ENCODE results near the gene PDZRN3.

Gene PDZRN3

DNA sequence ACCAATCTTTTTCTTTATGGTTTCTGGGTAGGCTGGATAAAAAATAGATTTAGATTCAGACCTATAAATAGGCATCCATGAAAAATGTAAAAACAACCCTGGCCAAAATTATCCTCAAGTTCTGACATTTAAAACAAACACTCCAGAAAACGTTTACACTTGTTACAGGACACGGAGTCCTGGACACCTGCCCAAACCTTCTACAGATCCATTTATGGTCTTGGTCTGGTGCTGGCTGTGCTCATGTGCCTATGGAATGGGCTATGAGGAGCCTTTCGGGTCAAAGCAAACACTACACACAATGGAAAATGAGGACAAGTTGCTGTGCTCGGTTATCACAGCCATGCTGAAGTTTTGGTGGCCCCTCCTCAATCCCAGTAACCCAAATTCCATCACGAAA, 108.1 kb downstream of the PDZRN3 start:
- H3K9me3 Mint-ChIP-seq = no peaks in the 10 kb centered on the region
- no peak for ATAC-seq

DNA sequence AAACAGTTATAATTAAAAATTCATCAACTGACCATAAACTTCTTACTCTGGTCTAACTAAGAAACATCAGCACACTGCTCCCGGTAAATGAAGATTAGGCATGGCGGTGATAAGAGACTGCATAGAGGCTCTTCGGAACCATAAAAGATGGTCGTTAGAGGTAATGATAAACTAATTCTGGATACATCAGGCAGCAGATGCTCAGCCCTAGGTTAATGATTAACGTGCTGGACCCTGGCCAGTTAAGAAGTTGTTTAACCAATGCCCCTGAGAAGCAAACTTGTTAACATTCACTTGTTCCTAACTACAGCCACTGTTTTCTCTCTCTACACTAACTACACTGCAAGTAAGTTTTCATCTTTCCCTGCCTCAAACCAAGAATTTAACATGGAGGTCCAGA, 111.5 kb downstream of the PDZRN3 start:
- H3K27ac Mint-ChIP-seq = no peak overlapping the region
- H3K36me3 Mint-ChIP-seq (ENCODE audit: low read depth) = no peaks in the 10 kb centered on the region
- no peaks in the 10 kb centered on the region for H3K9me3 Mint-ChIP-seq
- H3K4me1 Mint-ChIP-seq = no peaks in the 10 kb centered on the region
- no peak for DNase-seq
- H3K4me3 Mint-ChIP-seq = no peak overlapping the region
- H3K27me3 Mint-ChIP-seq = peaks cover under 1% of the 10 kb centered on the region
- no peak for ATAC-seq

More for the DNA sequence above, 108.1 kb downstream of the PDZRN3 start:
- H3K4me1 Mint-ChIP-seq = no peaks in the 10 kb centered on the region
- no peaks in the 10 kb centered on the region for H3K36me3 Mint-ChIP-seq (ENCODE audit: low read depth)
- H3K27me3 Mint-ChIP-seq = no peaks in the 10 kb centered on the region
- no peak overlapping the region for H3K4me3 Mint-ChIP-seq
- no peak for DNase-seq
- H3K27ac Mint-ChIP-seq = no peak overlapping the region

DNA sequence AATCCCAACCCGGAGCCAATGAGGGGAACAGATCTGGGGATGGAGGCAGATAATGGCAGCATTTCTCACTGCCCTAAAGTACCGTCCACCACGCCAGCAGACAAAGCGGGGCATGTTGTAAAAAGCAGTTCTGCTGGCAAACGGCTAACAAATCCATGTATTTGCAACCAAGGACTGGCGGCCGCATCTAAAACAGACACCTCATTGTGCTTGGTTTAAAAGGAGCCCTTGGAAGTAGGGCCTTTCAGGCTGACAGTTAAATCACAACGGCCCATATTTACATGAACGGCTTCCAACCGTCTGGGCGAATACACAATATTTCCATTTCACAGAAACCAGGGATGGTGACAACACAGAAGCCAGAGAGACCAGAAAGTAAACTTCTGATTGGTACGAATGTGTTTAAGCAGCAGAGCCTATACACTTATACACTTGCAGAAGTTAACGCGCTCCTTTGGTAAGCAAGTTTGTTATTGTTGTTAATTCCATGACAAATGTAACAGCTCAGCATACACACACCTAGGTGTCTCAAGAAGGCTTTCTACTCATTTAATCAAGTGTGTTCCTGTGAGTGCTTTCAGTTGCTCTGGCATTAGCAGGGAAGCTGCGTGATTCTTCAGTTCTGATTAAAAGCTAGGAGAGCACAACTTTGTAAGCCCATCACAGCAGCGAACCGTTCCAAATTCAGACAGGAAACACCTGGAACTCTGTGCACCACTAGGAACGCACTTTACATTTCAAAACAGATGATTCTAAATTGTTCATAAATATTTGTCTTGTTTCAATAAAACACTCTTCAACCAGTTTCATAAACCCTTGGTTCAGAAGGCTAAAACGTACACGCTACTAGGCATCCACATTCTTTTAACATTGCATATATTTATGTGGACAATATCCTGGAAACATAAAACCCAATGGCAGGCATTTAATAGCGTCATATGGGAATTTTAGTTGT, 112.9 kb downstream of the PDZRN3 start:
- ATAC-seq (no peak), DNase-seq (no peak)
- H3K27ac Mint-ChIP-seq = no peak overlapping the region
- H3K36me3 Mint-ChIP-seq (ENCODE audit: low read depth) = no peaks in the 10 kb centered on the region
- H3K9me3 Mint-ChIP-seq = no peaks in the 10 kb centered on the region
- H3K4me1 Mint-ChIP-seq = no peaks in the 10 kb centered on the region
- peaks cover 1% of the 10 kb centered on the region for H3K27me3 Mint-ChIP-seq
- no peak overlapping the region for H3K4me3 Mint-ChIP-seq

DNA sequence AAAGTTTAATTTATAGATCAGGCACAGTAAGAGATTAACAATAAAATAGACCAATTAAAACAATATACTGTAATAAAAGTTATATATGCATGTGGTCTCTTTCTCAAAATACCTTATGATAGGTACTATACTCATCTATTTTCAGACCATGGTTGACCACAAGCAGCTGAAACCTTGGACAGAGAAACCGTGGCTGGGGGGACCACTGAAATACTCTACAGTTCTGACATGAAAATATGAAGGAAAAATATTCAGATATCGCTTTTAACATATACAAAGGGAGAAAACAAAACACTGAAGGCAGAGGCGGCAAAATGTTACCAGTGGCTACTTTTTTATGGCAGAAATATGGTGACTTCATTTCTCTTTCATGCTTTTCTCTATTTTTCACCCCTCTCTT, 114.0 kb downstream of the PDZRN3 start:
- peaks cover 3% of the 10 kb centered on the region for H3K27me3 Mint-ChIP-seq

DNA sequence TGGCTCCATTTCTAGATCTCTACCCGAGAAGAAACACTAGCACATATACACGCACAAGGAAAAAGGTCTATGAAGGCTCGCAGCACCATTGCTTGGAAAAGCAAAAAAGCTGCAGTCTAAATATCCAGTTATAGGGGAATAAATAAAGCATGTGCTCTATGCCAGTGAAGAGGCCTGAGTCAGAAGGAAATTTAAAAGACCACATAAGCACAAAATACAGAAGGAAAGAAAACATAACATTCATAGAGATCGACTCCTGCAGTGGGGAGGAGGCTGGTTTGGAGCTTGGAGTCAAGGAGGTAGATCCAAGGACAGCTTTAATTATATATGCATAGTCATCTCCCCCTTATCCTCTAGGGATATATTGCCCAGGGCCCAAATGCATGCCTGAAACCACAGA, 114.4 kb downstream of the PDZRN3 start:
- DNase-seq (no peak), ATAC-seq (no peak)
- H3K4me3 Mint-ChIP-seq = no peak overlapping the region
- no peaks in the 10 kb centered on the region for H3K9me3 Mint-ChIP-seq
- peaks cover 4% of the 10 kb centered on the region for H3K27me3 Mint-ChIP-seq
- no peak overlapping the region for H3K27ac Mint-ChIP-seq
- no peaks in the 10 kb centered on the region for H3K36me3 Mint-ChIP-seq (ENCODE audit: low read depth)
- no peaks in the 10 kb centered on the region for H3K4me1 Mint-ChIP-seq

More for the DNA sequence above, 114.0 kb downstream of the PDZRN3 start:
- no peak overlapping the region for H3K4me3 Mint-ChIP-seq
- no peak overlapping the region for H3K27ac Mint-ChIP-seq
- no peaks in the 10 kb centered on the region for H3K4me1 Mint-ChIP-seq
- DNase-seq (no peak), ATAC-seq (no peak)
- H3K9me3 Mint-ChIP-seq = no peaks in the 10 kb centered on the region
- no peaks in the 10 kb centered on the region for H3K36me3 Mint-ChIP-seq (ENCODE audit: low read depth)

DNA sequence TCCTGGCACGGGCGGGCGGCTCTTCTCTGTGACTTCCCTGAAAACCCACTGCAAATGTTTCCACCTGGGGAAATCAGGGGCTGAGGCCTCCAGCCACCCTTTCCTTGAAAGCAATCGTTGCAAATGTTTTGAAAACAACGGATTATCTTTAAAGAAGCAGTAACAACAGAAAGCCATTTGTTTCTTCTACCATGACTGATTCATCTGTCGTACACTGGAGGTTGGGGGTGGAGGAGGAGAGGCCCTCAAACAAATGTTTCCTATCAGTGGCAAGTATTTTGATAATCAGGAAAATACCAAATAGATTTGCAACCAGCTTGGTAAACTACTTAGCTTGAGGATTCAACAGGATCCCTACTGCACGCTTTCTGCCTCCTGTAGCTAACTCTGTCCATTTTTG, 114.9 kb downstream of the PDZRN3 start:
- ATAC-seq (no peak), DNase-seq (no peak)
- Mint-ChIP-seq H3K27ac (no peak overlapping the region), H3K36me3 (ENCODE audit: low read depth) (no peaks in the 10 kb centered on the region), H3K27me3 (peaks cover 4% of the 10 kb centered on the region), H3K4me1 (no peaks in the 10 kb centered on the region), H3K4me3 (no peak overlapping the region), H3K9me3 (no peaks in the 10 kb centered on the region)

DNA sequence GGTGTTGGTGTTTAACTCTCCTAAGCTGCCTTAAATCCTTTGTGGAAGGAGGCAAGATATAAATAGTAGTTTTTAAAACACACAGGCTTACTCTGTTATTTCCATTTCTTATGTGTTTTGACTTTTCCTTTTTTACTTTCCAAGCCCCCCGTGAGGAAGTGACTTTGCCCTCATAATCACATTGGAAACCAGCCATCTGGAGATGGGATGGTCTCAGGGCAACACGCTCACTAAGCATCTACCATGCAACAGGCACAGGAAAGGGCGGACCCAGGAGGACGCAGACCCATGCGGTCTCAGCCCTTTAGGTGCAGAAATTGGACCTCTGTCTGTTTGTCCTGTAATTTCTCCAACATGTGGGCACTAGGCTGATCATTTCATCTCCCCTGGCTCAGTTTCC, 115.7 kb downstream of the PDZRN3 start:
- H3K36me3 Mint-ChIP-seq (ENCODE audit: low read depth) = no peaks in the 10 kb centered on the region
- H3K4me1 Mint-ChIP-seq = no peaks in the 10 kb centered on the region

DNA sequence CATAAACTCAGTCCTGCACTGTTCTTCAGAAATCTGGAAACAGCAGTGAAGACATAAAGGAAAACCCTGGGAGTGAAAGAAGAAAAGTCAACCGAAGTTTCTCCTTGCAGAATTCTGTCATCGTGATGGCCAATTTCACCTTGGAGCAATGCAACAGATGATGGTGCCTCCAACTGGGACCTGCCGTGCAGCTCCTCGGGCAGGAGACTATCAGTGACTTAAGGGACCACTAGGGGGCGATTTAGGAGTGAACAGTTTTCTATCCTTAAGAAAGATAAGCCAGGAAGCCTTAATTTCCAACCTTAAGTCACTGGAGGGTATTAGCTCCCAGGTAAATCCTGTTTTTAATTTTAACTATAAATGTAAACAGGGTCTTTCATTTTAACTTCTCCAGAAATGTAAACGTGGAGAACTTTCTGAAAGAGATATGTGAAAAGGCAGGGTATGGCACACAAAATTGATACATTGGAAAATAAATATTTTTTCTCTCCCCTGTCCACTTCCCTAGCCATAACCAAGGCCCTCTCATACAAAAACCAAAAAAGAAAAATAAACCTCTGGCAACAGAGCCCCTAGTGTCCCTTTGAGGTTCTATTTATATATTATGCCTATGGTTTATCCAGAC, 116.3 kb downstream of the PDZRN3 start:
- Mint-ChIP-seq H3K27ac (no peak overlapping the region), H3K4me3 (no peak overlapping the region), H3K9me3 (no peaks in the 10 kb centered on the region), H3K4me1 (no peaks in the 10 kb centered on the region), H3K36me3 (ENCODE audit: low read depth) (no peaks in the 10 kb centered on the region), H3K27me3 (peaks cover 4% of the 10 kb centered on the region)
- ATAC-seq (no peak), DNase-seq (peak; percentile 29)

More for the DNA sequence above, 115.7 kb downstream of the PDZRN3 start:
- no peak overlapping the region for H3K4me3 Mint-ChIP-seq
- no peaks in the 10 kb centered on the region for H3K9me3 Mint-ChIP-seq
- no peak overlapping the region for H3K27ac Mint-ChIP-seq
- ATAC-seq (no peak), DNase-seq (no peak)
- H3K27me3 Mint-ChIP-seq = peaks cover 4% of the 10 kb centered on the region

DNA sequence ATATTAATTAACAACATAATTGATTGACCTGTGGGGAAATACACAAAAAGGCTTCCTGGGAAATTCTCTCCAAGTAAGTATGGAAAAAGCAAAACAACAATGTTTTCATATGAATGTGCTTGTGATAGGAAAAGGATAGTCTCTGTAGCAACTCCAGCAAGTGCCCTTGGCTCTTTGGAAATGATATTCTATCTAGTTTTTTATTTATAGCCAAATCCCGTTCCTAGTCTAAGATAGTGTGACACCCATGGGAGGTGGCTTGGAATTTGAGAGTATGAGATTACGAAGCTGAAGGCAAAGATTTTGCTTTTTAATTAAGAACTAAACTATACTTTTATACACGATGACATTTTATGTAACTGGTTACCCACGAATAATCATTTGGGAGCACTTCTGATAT, 119.9 kb downstream of the PDZRN3 start:
- H3K4me1 Mint-ChIP-seq = no peaks in the 10 kb centered on the region
- no peak overlapping the region for H3K4me3 Mint-ChIP-seq
- no peaks in the 10 kb centered on the region for H3K36me3 Mint-ChIP-seq (ENCODE audit: low read depth)
- peaks cover 17% of the 10 kb centered on the region for H3K27me3 Mint-ChIP-seq
- DNase-seq (no peak), ATAC-seq (no peak)
- no peak overlapping the region for H3K27ac Mint-ChIP-seq
- no peaks in the 10 kb centered on the region for H3K9me3 Mint-ChIP-seq

DNA sequence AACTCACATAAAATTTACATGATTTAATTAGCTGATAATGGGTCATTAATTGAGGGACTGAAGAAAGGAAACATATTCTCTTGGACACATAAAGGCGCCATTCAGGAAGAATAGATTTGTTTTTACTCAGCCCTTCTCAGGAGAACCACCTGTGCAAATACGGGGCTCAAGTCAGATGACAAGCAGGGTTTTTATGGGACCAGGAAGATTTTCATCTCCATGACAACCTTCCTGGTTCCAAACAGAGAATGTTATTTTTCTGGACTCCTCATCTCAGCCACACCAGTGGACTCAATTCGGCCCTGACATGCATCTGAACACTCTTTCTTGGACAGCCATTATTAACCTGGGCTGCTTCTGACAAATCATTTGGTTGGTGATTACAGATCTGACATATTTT, 120.5 kb downstream of the PDZRN3 start:
- Mint-ChIP-seq H3K36me3 (ENCODE audit: low read depth) (no peaks in the 10 kb centered on the region), H3K27me3 (peaks cover 17% of the 10 kb centered on the region), H3K27ac (no peak overlapping the region), H3K4me1 (no peaks in the 10 kb centered on the region), H3K9me3 (no peaks in the 10 kb centered on the region), H3K4me3 (no peak overlapping the region)
- DNase-seq (no peak), ATAC-seq (no peak)

DNA sequence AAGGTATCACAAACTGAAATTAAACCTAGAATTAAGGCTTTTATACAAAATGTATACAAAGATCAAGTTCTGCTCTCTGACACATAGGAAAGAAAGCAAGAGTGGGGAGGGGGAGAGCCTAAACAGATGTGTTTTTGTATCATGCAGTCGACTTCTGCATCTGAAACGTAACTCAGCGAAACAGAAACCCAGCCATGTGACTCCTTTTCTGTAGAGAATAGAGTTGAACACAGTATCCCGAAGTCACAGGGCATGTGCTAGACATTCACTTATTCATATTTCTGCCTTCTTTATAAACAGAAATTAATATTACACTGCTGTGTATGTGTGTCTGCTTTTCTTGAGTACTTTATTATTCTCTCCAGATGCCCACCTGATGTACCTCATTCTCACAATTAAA, 121.0 kb downstream of the PDZRN3 start:
- Mint-ChIP-seq H3K27ac (no peak overlapping the region), H3K9me3 (no peaks in the 10 kb centered on the region), H3K27me3 (peaks cover 17% of the 10 kb centered on the region), H3K36me3 (ENCODE audit: low read depth) (no peaks in the 10 kb centered on the region), H3K4me3 (no peak overlapping the region), H3K4me1 (no peaks in the 10 kb centered on the region)
- no peak for DNase-seq
- no peak for ATAC-seq

DNA sequence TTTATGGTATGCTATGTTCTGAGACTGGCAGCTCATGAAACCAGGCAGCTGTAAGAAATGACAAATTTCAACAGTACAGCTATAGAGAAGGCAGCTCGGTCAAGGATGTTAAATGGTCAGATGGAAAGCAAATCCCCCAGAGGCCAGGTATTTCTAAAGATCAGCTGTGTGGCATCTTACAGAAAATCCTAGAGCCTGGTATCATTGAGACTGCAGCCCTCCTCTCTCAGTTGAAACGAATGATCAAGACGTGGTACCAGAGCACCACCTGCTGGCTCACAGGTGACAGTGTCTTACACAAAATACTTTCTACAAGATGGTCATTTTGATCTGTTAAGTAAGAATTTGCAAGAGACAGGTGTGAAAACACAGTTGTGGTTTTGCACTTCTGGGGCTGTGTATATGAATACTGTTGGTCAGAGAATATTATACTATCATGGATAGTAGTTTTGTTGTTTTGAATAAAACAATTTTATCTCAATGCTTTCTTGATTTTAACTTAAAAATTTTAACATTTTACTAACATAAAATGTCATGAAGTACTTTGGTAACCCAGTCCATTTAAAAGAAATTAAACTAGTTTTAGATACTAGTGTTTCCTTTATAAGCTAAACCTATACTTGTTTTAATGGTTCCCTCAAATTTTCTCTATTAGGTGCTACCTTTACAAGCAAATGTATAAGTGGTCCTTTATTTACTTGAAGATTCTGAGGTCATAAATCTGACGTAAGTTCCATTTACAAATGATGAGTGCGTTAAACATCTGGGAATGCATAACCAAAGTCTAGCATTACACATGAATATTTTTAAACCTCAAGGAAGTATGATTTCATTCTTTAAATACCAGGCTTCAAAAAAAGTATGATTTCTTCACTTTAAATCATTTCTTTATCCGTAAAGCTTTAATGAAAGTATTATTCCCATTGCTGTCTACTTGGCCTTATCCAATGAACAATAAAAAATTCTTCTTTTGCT, 121.8 kb downstream of the PDZRN3 start:
- Mint-ChIP-seq H3K36me3 (ENCODE audit: low read depth) (no peaks in the 10 kb centered on the region), H3K27me3 (peaks cover 15% of the 10 kb centered on the region), H3K27ac (no peak overlapping the region), H3K9me3 (no peaks in the 10 kb centered on the region), H3K4me3 (no peak overlapping the region), H3K4me1 (no peaks in the 10 kb centered on the region)
- ATAC-seq = no peak
- peak; percentile 53 for DNase-seq

DNA sequence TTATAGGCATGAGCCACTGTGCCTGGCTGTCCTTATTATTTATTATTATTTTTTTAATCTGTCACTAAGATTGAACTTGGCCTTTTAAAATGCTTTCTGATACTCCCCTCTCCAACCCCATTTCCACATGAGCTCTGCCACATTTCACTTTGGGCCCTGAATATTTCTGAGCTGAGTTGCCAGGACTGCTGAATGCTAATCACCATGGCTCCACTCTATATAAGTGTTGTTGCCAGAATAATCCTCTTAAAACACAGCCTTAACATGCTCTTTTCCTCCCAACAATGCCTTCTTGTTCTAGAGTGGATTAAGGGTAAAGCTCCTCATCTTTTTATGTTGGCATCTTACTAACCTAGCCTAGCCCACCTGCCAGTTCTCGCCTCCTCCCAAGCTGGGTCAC, 124.4 kb downstream of the PDZRN3 start:
- Mint-ChIP-seq H3K9me3 (no peaks in the 10 kb centered on the region), H3K36me3 (ENCODE audit: low read depth) (no peaks in the 10 kb centered on the region), H3K4me3 (no peak overlapping the region), H3K27me3 (peaks cover 12% of the 10 kb centered on the region), H3K4me1 (no peaks in the 10 kb centered on the region), H3K27ac (no peak overlapping the region)
- DNase-seq = no peak
- no peak for ATAC-seq

DNA sequence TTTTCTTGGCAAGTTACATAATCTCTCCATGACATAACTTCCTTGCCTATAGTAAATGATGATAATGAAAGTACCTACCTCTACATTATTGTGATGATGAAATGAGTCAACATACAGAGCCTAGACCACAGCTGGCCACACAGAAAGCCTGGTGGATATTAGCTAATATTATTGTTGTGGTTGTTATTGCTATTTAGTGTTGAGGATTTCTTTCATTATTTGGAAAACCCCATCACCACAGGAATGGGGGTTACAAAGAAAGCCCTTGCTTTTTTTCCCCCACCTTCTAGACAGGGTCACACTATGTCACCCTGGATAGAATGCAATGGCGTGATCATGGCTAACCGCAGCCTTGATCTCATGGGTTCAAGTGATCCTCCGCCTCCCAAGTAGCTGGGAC, 125.0 kb downstream of the PDZRN3 start:
- no peak for ATAC-seq
- H3K9me3 Mint-ChIP-seq = no peaks in the 10 kb centered on the region
- no peaks in the 10 kb centered on the region for H3K36me3 Mint-ChIP-seq (ENCODE audit: low read depth)
- no peak overlapping the region for H3K4me3 Mint-ChIP-seq
- no peak for DNase-seq
- no peak overlapping the region for H3K27ac Mint-ChIP-seq
- H3K4me1 Mint-ChIP-seq = no peaks in the 10 kb centered on the region
- peaks cover 12% of the 10 kb centered on the region for H3K27me3 Mint-ChIP-seq

Data from activated naive CD8-positive, alpha-beta T cell treated with anti-CD3 and anti-CD28 coated beads, Interleukin-2, amount 50 U/mL, for 24 hours (primary cell).